Peyer's patch (tissue), 4 donors: ENCODE data around the gene STIL.

Source experiments
- CTCF ChIP-seq, 6 experiments: fragments of 450-650 bp in 4 of 6; fragments of 200-600 bp in 2 of 6; sonication (generic) in 1 of 6; IDR thresholded peaks; one replicate each; pipeline ENCODE4 v1.5.1; 2017 to 2019; ENCODE audit warnings: antibody characterized with exemption in 6 of 6, mild to moderate bottlenecking in 3 of 6, moderate library complexity in 1 of 6
- POLR2A ChIP-seq, 2 donors: fragments of 450-650 bp; IDR thresholded peaks; one replicate each; pipeline ENCODE4 v1.5.1; 2017; ENCODE audit warnings: antibody characterized with exemption in 2 of 2, mild to moderate bottlenecking in 2 of 2, moderate library complexity in 2 of 2

GRCh38 chr1:47210666-47211065 lies 103.3 kb downstream of the STIL start:
- TF ChIP-seq POLR2A (IDR thresholded peaks at IDR 0.05): no peak
- TF ChIP-seq CTCF (IDR thresholded peaks at IDR 0.05): no peak
